ENCODE data around the gene SORBS1. TPM values are rescaled to one million over a fixed set of nuclear protein-coding genes. Genes with fewer than 3 reads are reported as not detected.

Gene SORBS1
- total RNA-seq, 1 donor from 2014 or later: 1.1 TPM

- intact Hi-C loops (cut with micrococcal nuclease): no loop called here
Observed at GRCh38 chr10:95467162-95467599, 94.0 kb downstream of the SORBS1 start.

GRCh38 chr10:95466436-95466835, 94.7 kb downstream of the SORBS1 start:
- intact Hi-C loops (cut with micrococcal nuclease): no loop called here

GRCh38 chr10:95464280-95464679, 96.9 kb downstream of the SORBS1 start:
- intact Hi-C loops (cut with micrococcal nuclease): no loop called here

GRCh38 chr10:95462740-95463667, 98.2 kb downstream of the SORBS1 start:
- intact Hi-C loops (cut with micrococcal nuclease): no loop called here

- intact Hi-C loops (cut with micrococcal nuclease): no loop called here
Observed at GRCh38 chr10:95461611-95462010, 99.6 kb downstream of the SORBS1 start.

GRCh38 chr10:95459446-95460045, 101.6 kb downstream of the SORBS1 start:
- intact Hi-C loops (cut with micrococcal nuclease): no loop called here

GRCh38 chr10:95458871-95459270, 102.3 kb downstream of the SORBS1 start:
- intact Hi-C loops (cut with micrococcal nuclease): no loop called here

GRCh38 chr10:95458014-95458413, 103.2 kb downstream of the SORBS1 start:
- intact Hi-C loops (cut with micrococcal nuclease): no loop called here

GRCh38 chr10:95457319-95457886, 103.8 kb downstream of the SORBS1 start:
- intact Hi-C loops (cut with micrococcal nuclease): no loop called here

- intact Hi-C loops (cut with micrococcal nuclease): no loop called here
Observed at GRCh38 chr10:95456516-95456915, 104.7 kb downstream of the SORBS1 start.

- intact Hi-C loops (cut with micrococcal nuclease): no loop called here
Observed at GRCh38 chr10:95454940-95455339, 106.2 kb downstream of the SORBS1 start.

GRCh38 chr10:95454356-95454755, 106.8 kb downstream of the SORBS1 start:
- intact Hi-C loops (cut with micrococcal nuclease): no loop called here

- intact Hi-C loops (cut with micrococcal nuclease): no loop called here
Observed at GRCh38 chr10:95451568-95452524, 109.3 kb downstream of the SORBS1 start.

- intact Hi-C loops (cut with micrococcal nuclease): no loop called here
Observed at GRCh38 chr10:95451150-95451549, 110.0 kb downstream of the SORBS1 start.

- intact Hi-C loops (cut with micrococcal nuclease): no loop called here
Observed at GRCh38 chr10:95450188-95450587, 111.0 kb downstream of the SORBS1 start.

- intact Hi-C loops (cut with micrococcal nuclease): no loop called here
Observed at GRCh38 chr10:95447685-95448084, 113.5 kb downstream of the SORBS1 start.

GRCh38 chr10:95445837-95446486, 115.2 kb downstream of the SORBS1 start:
- intact Hi-C loops (cut with micrococcal nuclease): loop anchor here (1.0 kb wide), 1 partner anchor 16 kb away; no protein-coding TSS in a partner anchor

GRCh38 chr10:95445223-95445836, 115.8 kb downstream of the SORBS1 start:
- intact Hi-C loops (cut with micrococcal nuclease): no loop called here

- intact Hi-C loops (cut with micrococcal nuclease): no loop called here
Observed at GRCh38 chr10:95444792-95445191, 116.4 kb downstream of the SORBS1 start.

- intact Hi-C loops (cut with micrococcal nuclease): no loop called here
Observed at GRCh38 chr10:95443636-95444035, 117.5 kb downstream of the SORBS1 start.
